ENCODE data around the gene TNFRSF4. TPM values are rescaled to one million over a fixed set of nuclear protein-coding genes. Genes with fewer than 3 reads are reported as not detected.

TNFRSF4 gene
- total and polyA plus RNA-seq, 10 of the 15 experiments (the other 5 are each of a cell fraction or from before 2014, with no cell fraction given), result 0.05 to 7.3 (median 2.5) TPM; not detected in 1

DNA sequence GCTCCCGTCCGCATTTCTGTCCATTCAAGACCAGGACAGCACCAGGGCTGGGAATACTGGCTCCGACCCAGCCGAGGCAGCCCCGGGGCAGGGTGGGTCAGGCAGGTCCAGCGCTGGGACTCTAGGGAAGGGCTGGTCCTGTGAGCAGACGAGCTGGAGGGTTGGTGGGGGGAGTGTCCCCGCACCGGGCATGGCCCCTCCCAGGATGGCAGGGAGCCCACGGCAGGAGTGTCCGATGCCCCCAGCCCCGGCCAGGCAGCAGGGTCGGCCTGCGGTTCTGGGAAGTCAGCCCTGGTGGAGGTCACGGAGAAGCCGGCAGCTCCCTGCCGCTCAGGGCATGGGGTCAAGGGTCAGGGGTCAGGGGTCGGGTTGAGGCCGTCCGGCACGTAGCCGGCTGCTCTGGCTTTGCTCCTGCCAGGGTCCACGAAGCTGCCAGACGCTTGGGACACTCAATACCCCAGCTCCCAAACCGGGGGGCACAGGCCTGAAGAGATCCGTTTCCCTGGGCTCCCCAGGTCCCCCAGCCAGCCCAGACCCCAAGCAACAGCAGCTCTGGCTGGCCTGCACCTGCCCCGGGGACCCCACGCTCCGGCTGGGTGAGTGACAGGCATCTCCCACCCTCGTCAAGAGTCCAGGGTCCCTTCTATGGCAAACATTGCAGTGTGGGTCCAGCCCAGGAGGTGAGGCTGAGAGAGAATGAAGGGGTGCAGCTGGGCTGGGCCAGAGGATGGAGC is 25.8 kb upstream of the TNFRSF4 start (continued):
- TF ChIP-seq, protein P1, sequence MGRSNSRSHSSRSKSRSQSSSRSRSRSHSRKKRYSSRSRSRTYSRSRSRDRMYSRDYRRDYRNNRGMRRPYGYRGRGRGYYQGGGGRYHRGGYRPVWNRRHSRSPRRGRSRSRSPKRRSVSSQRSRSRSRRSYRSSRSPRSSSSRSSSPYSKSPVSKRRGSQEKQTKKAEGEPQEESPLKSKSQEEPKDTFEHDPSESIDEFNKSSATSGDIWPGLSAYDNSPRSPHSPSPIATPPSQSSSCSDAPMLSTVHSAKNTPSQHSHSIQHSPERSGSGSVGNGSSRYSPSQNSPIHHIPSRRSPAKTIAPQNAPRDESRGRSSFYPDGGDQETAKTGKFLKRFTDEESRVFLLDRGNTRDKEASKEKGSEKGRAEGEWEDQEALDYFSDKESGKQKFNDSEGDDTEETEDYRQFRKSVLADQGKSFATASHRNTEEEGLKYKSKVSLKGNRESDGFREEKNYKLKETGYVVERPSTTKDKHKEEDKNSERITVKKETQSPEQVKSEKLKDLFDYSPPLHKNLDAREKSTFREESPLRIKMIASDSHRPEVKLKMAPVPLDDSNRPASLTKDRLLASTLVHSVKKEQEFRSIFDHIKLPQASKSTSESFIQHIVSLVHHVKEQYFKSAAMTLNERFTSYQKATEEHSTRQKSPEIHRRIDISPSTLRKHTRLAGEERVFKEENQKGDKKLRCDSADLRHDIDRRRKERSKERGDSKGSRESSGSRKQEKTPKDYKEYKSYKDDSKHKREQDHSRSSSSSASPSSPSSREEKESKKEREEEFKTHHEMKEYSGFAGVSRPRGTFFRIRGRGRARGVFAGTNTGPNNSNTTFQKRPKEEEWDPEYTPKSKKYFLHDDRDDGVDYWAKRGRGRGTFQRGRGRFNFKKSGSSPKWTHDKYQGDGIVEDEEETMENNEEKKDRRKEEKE (IDR thresholded peaks at IDR 0.05), result no peak

DNA sequence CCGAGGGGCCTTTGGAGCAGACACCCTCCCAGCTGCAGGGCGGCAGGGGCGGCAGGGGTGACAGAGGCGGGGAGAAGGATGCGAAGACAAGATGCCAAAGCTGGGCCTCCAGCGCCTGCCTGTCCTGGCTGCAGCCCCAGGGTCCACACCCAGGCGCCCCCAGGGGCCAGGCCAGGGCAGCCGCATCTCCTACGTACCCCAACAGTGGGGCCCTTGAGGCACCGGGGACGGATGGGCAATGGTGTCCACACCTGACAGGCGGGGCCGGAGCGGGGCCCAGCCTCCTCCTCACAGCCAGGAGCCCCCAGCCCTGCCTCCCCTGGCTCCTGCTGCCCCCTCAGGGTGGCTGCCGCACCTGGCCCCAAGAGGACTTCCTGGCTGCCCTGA is 25.3 kb upstream of the TNFRSF4 start:
- ChIA-PET POLR2A (interaction anchor here (0.9 kb wide), 1 partner anchor 11 kb away, joined by 3 read pairs; no protein-coding TSS in a partner anchor), RAD21 (ENCODE audit: unreplicated experiment) (no interaction called here), SMC1A (ENCODE audit: uncharacterized antibody, unreplicated experiment) (no interaction called here), CTCF (interaction anchor here (1.4 kb wide), 1 partner anchor 117 kb away, joined by 4 read pairs; no protein-coding TSS in a partner anchor)
- Histone ChIP-seq H3K9ac (ENCODE audit: control insufficient read depth, insufficient read depth, low read length) (no peak overlapping the region), H3K9me3 (replicated peaks; ENCODE audit: control insufficient read depth, insufficient read depth, low read length) (no peaks in the 10 kb centered on the region; the same call in 2 of the 3 replicates), H3K79me2 (ENCODE audit: control insufficient read depth, insufficient read depth, low read length) (no peaks in the 10 kb centered on the region), H2AFZ (ENCODE audit: control insufficient read depth, low read depth, low read length) (no peak overlapping the region), H3K27me3 (replicated peaks in 1 of 2; ENCODE audit: control insufficient read depth in 2 of 2, insufficient read depth in 2 of 2, low read length in 1 of 2) (no peaks in the 10 kb centered on the region), H3K4me3 (no peak overlapping the region), H4K20me1 (ENCODE audit: control insufficient read depth, insufficient read depth) (no peaks in the 10 kb centered on the region), H3K4me2 (ENCODE audit: control insufficient read depth, insufficient read depth) (no peak overlapping the region), H3K4me1 (ENCODE audit: control insufficient read depth, insufficient read depth, low read length) (no peaks in the 10 kb centered on the region), H3K27ac (ENCODE audit: control insufficient read depth, insufficient read depth) (no peak overlapping the region), H3K36me3 (ENCODE audit: control insufficient read depth in 2 of 2, insufficient read depth in 2 of 2, low read length in 1 of 2) (no peaks in the 10 kb centered on the region)
- DNase-seq (ENCODE audit: low read depth, low spot score), result no peak
- in situ Hi-C loops (cut with MboI) (no loop called here), intact Hi-C loops (cut with micrococcal nuclease; ENCODE audit: unreplicated experiment) (no loop called here)
- 37% methylated on average over 15 of the region's 15 CpGs for WGBS (ENCODE audit: insufficient coverage, insufficient replicate concordance, low lambda C conversion rate, missing lambda C conversion rate)
- no peak for ATAC-seq
- FAIRE-seq, result no peak
- BruUV-seq (replicated peaks), result no TSS peak
- TF ChIP-seq POLR2AphosphoS5 (IDR thresholded peaks at IDR 0.05; ENCODE audit: low read length) (no peak), CEBPB (IDR thresholded peaks at IDR 0.05; ENCODE audit: borderline replicate concordance in 1 of 2, low read depth in 2 of 2, low read length in 2 of 2) (no peak), SUPT20H (IDR thresholded peaks at IDR 0.05; ENCODE audit: borderline replicate concordance, control insufficient read depth, low read depth, low read length) (no peak), BMI1 (IDR thresholded peaks at IDR 0.05; ENCODE audit: borderline replicate concordance) (no peak), RAD21 (IDR thresholded peaks at IDR 0.05; ENCODE audit: insufficient read depth, low read depth, low read length) (no peak), EP300 (IDR thresholded peaks at IDR 0.05; ENCODE audit: borderline replicate concordance in 1 of 2, control insufficient read depth in 1 of 2, low read depth in 2 of 2, low read length in 2 of 2) (no peak)
- TF ChIP-seq, protein P2, sequence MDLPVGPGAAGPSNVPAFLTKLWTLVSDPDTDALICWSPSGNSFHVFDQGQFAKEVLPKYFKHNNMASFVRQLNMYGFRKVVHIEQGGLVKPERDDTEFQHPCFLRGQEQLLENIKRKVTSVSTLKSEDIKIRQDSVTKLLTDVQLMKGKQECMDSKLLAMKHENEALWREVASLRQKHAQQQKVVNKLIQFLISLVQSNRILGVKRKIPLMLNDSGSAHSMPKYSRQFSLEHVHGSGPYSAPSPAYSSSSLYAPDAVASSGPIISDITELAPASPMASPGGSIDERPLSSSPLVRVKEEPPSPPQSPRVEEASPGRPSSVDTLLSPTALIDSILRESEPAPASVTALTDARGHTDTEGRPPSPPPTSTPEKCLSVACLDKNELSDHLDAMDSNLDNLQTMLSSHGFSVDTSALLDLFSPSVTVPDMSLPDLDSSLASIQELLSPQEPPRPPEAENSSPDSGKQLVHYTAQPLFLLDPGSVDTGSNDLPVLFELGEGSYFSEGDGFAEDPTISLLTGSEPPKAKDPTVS (IDR thresholded peaks at IDR 0.05; ENCODE audit: low read depth, low read length), result no peak
- TF ChIP-seq, protein P3, sequence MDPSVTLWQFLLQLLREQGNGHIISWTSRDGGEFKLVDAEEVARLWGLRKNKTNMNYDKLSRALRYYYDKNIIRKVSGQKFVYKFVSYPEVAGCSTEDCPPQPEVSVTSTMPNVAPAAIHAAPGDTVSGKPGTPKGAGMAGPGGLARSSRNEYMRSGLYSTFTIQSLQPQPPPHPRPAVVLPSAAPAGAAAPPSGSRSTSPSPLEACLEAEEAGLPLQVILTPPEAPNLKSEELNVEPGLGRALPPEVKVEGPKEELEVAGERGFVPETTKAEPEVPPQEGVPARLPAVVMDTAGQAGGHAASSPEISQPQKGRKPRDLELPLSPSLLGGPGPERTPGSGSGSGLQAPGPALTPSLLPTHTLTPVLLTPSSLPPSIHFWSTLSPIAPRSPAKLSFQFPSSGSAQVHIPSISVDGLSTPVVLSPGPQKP (IDR thresholded peaks at IDR 0.05; ENCODE audit: low read depth, low read length), result no peak
- TF ChIP-seq, protein P4, sequence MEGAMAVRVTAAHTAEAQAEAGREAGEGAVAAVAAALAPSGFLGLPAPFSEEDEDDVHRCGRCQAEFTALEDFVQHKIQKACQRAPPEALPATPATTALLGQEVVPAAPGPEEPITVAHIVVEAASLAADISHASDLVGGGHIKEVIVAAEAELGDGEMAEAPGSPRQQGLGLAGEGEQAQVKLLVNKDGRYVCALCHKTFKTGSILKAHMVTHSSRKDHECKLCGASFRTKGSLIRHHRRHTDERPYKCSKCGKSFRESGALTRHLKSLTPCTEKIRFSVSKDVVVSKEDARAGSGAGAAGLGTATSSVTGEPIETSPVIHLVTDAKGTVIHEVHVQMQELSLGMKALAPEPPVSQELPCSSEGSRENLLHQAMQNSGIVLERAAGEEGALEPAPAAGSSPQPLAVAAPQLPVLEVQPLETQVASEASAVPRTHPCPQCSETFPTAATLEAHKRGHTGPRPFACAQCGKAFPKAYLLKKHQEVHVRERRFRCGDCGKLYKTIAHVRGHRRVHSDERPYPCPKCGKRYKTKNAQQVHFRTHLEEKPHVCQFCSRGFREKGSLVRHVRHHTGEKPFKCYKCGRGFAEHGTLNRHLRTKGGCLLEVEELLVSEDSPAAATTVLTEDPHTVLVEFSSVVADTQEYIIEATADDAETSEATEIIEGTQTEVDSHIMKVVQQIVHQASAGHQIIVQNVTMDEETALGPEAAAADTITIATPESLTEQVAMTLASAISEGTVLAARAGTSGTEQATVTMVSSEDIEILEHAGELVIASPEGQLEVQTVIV (IDR thresholded peaks at IDR 0.05; ENCODE audit: borderline replicate concordance, partially characterized antibody), result no peak
- TF ChIP-seq, protein P5, sequence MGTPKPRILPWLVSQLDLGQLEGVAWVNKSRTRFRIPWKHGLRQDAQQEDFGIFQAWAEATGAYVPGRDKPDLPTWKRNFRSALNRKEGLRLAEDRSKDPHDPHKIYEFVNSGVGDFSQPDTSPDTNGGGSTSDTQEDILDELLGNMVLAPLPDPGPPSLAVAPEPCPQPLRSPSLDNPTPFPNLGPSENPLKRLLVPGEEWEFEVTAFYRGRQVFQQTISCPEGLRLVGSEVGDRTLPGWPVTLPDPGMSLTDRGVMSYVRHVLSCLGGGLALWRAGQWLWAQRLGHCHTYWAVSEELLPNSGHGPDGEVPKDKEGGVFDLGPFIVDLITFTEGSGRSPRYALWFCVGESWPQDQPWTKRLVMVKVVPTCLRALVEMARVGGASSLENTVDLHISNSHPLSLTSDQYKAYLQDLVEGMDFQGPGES (IDR thresholded peaks at IDR 0.05), result no peak
